ENCODE measurements around the gene LDLRAD1.
A peak's percentile ranks its signal among the peaks of the same experiment; 100 is the strongest.
"Not testable (repeated sequence)": the region's sequence is repeated elsewhere in the genome, so short reads cannot be mapped to it uniquely, and the experiment has no call there.

LDLRAD1 gene
- 0 reads per million in 4 donors for total RNA-seq

GRCh38 chr1:54017979-54018378, at the start of gene LDLRAD1:
Gene LDLRAD1 (minus strand): TSS chr1:54018186. CDS start chr1:54018112, 74 bp downstream.
- no peak for DNase-seq

- DNase-seq, result no peak
Measured at GRCh38 chr1:54064299-54064698, 46.3 kb upstream of the LDLRAD1 start.

GRCh38 chr1:54054438-54054749, 36.4 kb upstream of the LDLRAD1 start:
- DNase-seq, result no peak

- peak in 1 of 5 donors; percentile 16 for DNase-seq
Measured at GRCh38 chr1:54053745-54054437, 35.9 kb upstream of the LDLRAD1 start.

- peak; percentile 93 to 99 (median 97) for DNase-seq
Measured at GRCh38 chr1:54052934-54053744, 35.2 kb upstream of the LDLRAD1 start, which contains the start of the genes TCEANC2 and TMEM59. Gene TCEANC2 (plus strand): TSS chr1:54053608. CDS start chr1:54054423, 815 bp downstream. Gene TMEM59 (minus strand): TSS chr1:54053204. CDS start chr1:54053188, 16 bp downstream.

- DNase-seq, result peak; percentile 9 to 50 (median 23)
Measured at GRCh38 chr1:54052431-54052933, 34.5 kb upstream of the LDLRAD1 start.

GRCh38 chr1:54051933-54052430, 34.0 kb upstream of the LDLRAD1 start:
- no peak for DNase-seq

GRCh38 chr1:54050435-54050834, 32.4 kb upstream of the LDLRAD1 start:
- not testable (repeated sequence) for DNase-seq

GRCh38 chr1:54047384-54048305, 29.7 kb upstream of the LDLRAD1 start:
- DNase-seq, result no peak

- no peak for DNase-seq
Measured at GRCh38 chr1:54046671-54047383, 28.8 kb upstream of the LDLRAD1 start.

- no peak for DNase-seq
Measured at GRCh38 chr1:54045496-54045895, 27.5 kb upstream of the LDLRAD1 start.

- DNase-seq, result no peak
Measured at GRCh38 chr1:54041806-54042205, 23.8 kb upstream of the LDLRAD1 start.

- DNase-seq, result no peak
Measured at GRCh38 chr1:54037476-54037875, 19.5 kb upstream of the LDLRAD1 start.

- DNase-seq, result no peak
Measured at GRCh38 chr1:54028306-54029251, 10.6 kb upstream of the LDLRAD1 start.

- no peak for DNase-seq
Measured at GRCh38 chr1:54027848-54028247, 9.9 kb upstream of the LDLRAD1 start.

- not testable (repeated sequence) for DNase-seq
Measured at GRCh38 chr1:54024811-54025210, 6.8 kb upstream of the LDLRAD1 start.

- no peak for DNase-seq
Measured at GRCh38 chr1:54024358-54024757, 6.4 kb upstream of the LDLRAD1 start.

- not testable (repeated sequence) for DNase-seq
Measured at GRCh38 chr1:54019562-54020176, 1.7 kb upstream of the LDLRAD1 start.

- DNase-seq, result no peak
Measured at GRCh38 chr1:54018635-54019034, 649 bp upstream of the LDLRAD1 start.

Measured in T-helper 1 cell (primary cell).